HG02623 (cell line): ENCODE results near the gene GLTPD2.

Experiments used
- ATAC-seq: cut with Tn5 transposase; IDR thresholded peaks from one replicate; pipeline ENCODE4 v1.9.1; 2021; ENCODE audit warnings: moderate library complexity; ENCODE audit not compliant: unreplicated experiment

The GLTPD2 gene

GRCh38 chr17:4788807-4789700 is at the start of gene GLTPD2:
TSS of gene GLTPD2 (plus strand) at chr17:4788964. CDS start at chr17:4789012, 48 bp downstream.
- no peak for ATAC-seq

- ATAC-seq, result no peak
These were observed 49.4 kb upstream of the GLTPD2 start, which contains the start of the genes CXCL16 and ZMYND15 for GRCh38 chr17:4739122-4740024. TSS of gene CXCL16 (minus strand) at chr17:4739928. CDS start at chr17:4739339, 589 bp downstream. TSS of gene ZMYND15 (plus strand) at chr17:4739833. CDS start at chr17:4740549, 716 bp downstream.

DNA sequence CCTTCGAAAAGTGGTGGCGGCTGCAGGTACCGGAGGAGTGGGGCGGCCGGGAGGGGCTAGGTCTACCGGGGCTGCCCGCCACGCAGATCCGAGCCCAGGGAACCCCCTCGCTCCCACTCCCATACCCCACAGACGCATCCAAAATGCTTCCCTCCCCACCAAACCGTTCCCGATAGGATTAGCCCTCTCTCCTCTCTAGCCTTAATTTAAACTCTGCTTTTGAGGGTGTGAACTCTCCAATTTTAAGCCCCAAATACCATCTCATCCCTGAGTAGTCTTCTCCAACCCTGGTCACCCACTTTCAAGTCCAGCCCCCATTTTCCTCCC is 48.8 kb upstream of the GLTPD2 start:
- no peak for ATAC-seq

- no peak for ATAC-seq
These were observed 48.2 kb upstream of the GLTPD2 start for GRCh38 chr17:4740584-4740983.

- ATAC-seq, result no peak
These were observed 47.2 kb upstream of the GLTPD2 start for GRCh38 chr17:4741544-4741943.

DNA sequence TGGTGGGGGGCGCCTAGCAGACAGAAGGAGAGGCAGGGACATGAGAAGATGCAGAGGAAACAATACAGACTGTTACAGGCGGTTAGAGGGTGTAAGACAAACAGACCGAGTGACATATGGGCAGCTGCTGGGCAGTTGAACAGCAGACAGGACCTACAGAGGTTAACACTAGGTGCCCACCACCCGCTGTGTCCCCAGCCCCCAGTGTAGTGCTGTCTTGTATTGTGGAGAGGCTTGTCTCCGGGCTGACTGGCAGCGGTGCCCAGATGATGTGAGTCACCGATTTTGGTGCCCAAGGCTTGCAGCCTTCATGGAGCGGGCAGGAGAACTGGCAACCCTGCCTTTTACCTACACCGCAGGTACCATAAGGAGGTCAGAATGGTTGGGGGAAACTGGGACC is 46.6 kb upstream of the GLTPD2 start:
- ATAC-seq, result no peak

DNA sequence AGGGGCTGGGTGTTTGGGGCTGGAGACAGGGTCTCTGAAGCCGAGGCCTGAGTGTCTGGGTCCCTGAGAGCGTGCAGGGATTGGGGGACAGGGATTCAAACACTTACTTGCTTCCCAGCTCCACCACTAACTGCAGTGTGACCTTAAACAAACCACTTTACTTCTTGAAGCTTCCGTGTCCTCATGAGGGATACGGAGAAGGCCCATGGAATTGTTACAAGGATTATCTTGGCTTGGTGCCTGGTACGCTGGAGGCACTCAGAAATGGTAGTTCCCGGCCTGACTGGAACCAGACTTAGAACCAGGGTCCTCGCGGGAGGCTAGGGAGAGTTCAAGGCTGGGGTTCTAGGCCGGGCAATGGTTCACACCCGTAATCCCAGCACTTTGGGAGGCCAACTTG is 46.1 kb upstream of the GLTPD2 start:
- no peak for ATAC-seq

DNA sequence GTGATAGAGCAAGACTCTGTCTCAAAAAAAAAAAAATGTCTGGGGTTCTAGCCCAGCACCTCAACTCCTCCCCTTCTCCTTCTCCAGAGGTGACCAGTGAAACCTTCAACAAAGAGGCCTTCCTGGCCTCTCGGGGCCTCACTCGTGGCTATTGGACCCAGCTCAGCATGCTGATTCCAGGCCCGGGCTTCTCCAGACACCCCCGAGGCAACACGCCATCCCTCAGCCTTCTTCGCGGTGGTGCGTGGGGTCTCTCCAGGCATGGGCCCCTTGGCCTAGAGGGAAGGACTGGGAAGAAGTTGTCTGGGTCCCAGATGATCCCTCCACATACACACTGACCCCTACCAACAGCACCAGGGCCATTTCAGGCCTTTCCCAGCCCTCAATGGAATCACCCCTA is 45.5 kb upstream of the GLTPD2 start:
- no peak for ATAC-seq

DNA sequence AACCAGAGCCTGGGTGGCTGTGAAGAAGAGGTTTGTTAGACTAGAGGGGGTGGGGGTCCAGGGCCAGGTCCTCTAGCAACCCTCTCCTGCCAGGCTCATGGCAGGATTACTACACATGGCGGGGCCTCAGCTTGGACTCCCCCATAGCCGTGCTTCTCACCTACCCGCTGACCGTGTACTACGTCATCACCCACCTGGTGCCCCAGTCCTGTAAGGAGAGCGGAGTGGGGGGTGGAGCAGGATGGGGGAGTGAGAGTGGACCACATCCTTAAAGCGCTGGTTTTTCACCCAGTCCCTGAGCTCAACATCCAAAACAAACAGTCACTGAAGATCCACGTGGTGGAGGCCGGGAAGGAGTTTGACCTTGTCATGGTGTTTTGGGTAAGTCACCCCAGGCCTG is 44.9 kb upstream of the GLTPD2 start:
- no peak for ATAC-seq

DNA sequence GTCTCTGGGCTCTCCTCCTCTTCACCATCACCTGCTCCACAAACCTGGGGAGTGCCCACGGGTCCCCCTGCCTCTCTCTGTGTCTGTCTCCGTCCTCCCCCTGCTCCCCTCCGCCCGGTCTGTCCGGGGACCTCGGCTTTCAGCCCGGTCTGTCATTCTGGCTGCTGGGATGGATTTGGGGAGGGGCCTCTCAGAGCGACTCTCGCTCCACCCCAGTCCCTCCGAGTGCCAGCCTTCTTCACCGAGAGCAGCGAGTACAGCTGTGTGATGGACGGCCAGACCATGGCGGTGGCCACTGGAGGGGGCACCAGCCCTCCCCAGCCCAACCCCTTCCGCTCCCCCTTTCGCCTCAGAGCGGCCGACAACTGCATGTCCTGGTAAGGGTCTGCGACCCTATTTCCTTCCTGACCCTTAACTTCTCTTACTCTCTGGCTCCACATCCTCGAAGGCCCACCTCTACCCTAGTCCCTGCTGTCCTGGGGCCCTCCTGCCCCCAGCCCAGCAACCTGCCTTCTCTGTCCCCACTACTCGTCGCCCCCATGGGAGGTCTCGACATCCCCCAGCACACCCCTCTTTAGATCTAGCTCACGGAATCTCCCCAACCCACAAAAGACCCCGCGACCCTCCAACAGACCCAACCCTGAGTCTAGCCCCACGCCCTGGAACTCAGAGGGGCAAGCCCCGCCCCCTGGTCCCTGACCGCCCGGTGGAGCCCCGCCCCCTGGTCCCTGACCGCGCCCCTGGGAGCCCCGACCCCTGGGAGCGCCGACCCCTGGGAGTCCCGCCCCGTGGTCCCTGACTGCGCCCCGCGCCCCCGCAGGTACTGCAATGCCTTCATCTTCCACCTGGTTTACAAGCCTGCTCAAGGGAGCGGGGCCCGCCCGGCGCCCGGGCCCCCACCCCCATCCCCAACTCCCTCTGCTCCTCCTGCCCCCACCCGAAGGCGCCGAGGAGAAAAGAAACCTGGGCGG is 43.5 kb upstream of the GLTPD2 start:
- no peak for ATAC-seq

DNA sequence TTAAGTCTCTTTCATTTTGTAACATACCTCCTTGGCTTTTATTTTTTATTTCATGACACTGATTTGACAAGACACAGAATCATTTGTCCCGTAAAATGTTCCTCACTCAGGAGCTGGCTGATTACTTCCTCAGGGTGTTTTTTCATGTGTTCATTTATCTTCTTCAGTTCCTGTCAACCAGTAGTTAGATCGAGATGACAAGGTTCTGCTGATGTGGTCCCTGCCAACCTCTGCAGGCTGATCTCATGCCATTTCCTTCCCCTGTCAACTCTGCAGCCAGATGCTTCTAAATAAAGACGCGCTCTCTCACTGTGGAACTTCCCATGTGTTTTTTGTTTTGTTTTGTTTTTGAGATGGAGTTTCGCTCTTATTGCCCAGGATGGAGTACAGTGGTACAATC is 40.9 kb upstream of the GLTPD2 start:
- ATAC-seq, result no peak

DNA sequence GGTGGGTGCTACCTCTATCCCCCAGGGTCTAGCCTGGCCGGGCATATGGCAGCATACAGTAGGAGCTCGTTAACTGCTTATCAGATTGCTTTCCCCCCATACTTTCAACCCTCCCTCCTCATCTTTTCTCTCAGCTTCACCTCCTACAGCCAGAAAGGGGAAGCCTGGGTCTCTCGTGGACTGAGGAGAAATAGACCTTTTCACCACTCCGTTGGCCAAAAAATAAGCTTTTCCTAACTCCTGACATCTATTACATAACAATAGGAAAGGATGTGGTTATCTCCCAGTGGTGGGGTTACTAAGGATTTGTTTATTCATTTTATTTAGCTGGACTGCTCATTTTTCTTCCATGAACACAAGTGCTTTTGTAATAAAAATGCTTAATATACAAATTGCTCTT is 40.1 kb upstream of the GLTPD2 start:
- no peak for ATAC-seq

DNA sequence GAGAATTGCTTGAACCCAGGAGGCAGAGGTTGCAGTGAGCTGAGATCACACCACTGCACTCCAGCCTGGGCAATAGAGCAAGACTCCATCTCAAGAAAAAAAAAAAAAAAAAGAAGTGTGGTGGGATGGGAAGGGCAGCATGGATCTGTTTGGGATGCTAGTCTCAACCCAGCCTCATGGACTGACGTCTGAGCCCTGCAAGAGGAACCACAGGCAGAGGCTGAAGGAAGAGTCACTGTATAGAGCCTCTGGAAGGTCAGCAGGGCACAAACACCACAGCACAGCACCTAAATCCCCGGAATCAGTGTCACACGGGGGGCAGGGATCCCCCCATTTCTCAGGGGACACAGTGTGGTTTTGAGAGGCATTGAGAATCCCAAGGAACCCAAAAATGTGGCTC is 38.2 kb upstream of the GLTPD2 start:
- ATAC-seq, result no peak

DNA sequence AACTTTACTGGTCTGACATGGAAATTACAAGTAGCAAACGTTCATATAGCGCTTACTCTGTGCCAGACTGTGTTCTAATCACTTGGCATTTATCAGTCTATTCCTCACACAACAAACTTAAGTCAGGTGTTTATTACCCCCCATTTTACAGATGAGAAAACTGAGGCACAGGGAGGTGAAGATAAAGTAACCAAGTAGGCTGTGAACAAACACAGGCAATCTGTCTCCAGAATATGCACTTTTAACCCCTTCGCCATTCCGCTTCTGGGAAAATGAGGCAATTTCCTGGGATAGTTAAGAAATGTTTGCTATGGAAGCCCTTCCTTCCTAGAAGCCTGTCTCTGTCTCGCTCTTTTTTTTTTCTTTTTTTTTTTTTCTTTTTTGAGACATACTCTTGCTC is 36.8 kb upstream of the GLTPD2 start:
- no peak for ATAC-seq

DNA sequence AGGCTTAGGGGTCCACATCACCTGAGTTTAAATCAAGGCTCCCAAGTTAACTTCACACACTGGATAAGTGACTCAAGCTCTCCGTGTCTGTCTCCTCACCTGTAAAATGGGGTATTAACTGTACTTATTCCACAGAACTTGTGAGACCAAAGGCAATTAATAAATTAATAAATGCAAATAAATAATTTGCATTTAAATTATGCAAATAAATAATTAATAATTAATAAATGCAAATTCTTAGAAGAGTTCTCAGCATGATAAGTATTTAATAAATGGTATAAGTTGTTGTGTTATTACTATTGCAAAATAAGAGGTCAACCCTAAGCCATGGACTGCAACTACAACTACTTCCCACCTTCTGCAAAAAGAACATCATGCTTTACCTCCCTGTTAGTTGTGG is 35.4 kb upstream of the GLTPD2 start:
- no peak for ATAC-seq

DNA sequence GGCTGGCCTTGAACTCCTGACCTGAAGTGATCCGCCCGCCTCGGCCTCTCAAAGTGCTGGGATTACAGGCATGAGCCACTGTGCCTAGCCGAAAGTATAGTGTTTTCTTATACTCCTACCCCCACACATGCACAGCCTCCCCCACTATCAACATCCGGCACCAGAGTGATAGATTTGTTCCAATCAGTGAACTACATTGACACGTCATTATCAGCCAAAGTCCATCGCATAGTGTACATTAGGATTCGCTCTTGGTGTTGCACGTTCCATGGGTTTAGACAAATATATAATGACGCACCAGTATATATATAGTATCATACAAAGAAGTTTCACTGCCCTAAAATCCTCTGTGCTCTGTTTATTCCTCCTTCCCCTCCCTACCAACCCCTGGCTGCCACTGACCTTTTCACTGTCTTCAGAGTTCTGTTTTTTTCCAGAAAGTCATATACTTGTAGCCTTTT is 29.0 kb upstream of the GLTPD2 start:
- no peak for ATAC-seq

GRCh38 chr17:4764595-4764994 is 24.2 kb upstream of the GLTPD2 start:
- ATAC-seq, result no peak

DNA sequence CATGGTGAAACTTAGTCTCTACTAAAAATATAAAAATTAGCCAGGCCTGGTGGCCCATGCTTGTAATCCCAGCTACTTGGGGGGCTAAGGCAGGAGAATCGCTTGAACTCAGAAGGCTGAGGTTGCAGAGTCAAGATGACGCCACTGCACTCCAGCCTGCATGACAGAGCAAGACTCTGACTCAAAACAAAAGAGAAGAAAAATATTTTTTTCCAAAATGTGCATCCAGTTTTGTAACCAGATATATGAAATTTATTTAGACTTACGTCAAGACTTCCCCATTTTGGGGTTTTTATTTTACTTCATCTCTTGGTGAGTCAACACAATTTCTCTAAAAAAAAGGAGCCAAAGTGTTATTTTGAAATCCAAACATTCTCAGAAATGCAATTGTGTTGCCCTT is 22.6 kb upstream of the GLTPD2 start:
- ATAC-seq, result no peak

DNA sequence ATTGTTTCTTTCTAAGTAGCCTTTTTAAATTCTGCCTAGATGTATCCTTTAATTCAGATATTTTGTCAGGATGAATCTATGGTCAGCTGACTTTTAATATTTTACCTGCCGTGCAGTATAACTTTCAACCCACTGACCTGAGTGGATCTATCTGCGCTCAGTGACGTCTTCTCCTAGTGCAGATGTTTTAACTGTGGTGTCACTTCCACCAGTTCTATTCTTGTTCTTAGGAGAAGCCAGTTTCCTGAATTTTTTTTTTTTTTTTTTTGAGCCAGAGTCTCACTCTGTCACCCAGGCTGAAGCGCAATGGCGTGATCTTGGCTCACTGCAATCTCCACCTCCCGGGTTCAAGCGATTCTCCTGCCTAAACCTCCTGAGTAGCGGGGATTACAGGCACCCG is 22.0 kb upstream of the GLTPD2 start:
- ATAC-seq, result no peak

DNA sequence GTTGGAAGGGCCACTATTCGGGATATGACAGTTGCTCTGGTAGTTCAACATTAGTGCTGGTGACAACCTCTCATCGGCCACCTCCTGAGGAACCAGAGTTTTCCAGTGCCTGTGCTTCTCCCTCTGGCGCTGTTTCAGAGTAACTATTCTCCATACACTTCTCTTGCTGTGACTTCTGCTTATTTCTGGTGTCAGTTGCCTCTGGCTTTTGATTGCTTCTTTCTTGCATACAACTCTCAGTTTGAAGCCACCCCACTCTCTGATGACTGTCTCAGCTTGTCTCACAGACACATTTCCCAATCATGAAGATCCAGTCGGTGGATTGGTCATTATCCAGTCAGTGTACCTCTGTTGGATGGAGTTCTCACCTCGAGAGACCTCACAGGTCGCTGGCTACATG is 20.5 kb upstream of the GLTPD2 start:
- ATAC-seq, result no peak

DNA sequence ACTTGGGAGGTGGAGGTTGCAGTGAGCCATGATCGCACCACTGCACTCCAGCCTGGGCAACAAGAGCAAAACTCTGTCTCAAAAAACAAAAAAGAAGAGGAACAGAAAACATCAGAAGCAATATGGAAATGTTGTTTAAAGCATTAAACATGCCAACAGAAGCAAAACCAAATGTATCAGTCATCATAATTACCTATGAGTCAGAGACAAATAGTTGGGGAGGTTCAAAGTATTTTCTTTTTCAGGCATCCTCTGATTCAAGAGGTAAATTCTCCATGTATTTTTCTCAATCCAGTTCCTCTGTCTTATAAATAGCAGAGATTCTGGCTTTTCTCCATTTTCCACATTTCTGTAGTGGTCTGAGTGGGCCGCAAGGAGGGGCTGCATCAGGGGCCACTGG is 19.1 kb upstream of the GLTPD2 start:
- ATAC-seq, result no peak
